Mucosa of stomach (tissue), 1 donor: ENCODE measurements around the gene NME8.
"Not testable (repeated sequence)": the region's sequence is repeated elsewhere in the genome, so short reads cannot be mapped to it uniquely, and the experiment has no call there.

Source experiments
- H3K27me3 ChIP-seq: one replicate; pipeline ENCODE4 v1.7.0; 2013; ENCODE audit warnings: mild to moderate bottlenecking, low read length; ENCODE audit not compliant: control insufficient read depth, insufficient read depth
- H3K36me3 ChIP-seq: one replicate; pipeline ENCODE4 v1.7.0; 2013; ENCODE audit warnings: low read length; ENCODE audit not compliant: control insufficient read depth, insufficient read depth
- H3K4me1 ChIP-seq: one replicate; pipeline ENCODE4 v1.7.0; 2013; ENCODE audit warnings: mild to moderate bottlenecking, low read length; ENCODE audit not compliant: control insufficient read depth, insufficient read depth
- H3K4me3 ChIP-seq: one replicate; pipeline ENCODE4 v1.7.0; 2013; ENCODE audit warnings: low read length
- H3K9ac ChIP-seq: one replicate; pipeline ENCODE4 v1.7.0; 2013; ENCODE audit warnings: mild to moderate bottlenecking, low read length, moderate library complexity
- H3K9me3 ChIP-seq: one replicate; pipeline ENCODE4 v1.7.0; 2013; ENCODE audit warnings: mild to moderate bottlenecking, low read length, moderate library complexity; ENCODE audit not compliant: control insufficient read depth
- donor health status: Pancreatic carcinoma.

Gene NME8

GRCh38 chr7:37848297-37848696 is at the start of gene NME8:
Gene NME8, plus strand, starts transcription at chr7:37848597. Its CDS starts 1,670 bp downstream, at chr7:37850267.
- Histone ChIP-seq H3K9me3 (no peaks in the 10 kb centered on the region), H3K4me3 (no peak within 1 kb of the TSS), H3K4me1 (no peaks in the 10 kb centered on the region), H3K9ac (no peak within 1 kb of the TSS), H3K36me3 (no peaks in the 10 kb centered on the region), H3K27me3 (no peaks in the 10 kb centered on the region)

- Histone ChIP-seq H3K4me1 (no peaks in the 10 kb centered on the region), H3K27me3 (no peaks in the 10 kb centered on the region), H3K9ac (no peak overlapping the region), H3K36me3 (no peaks in the 10 kb centered on the region), H3K4me3 (no peak overlapping the region), H3K9me3 (no peaks in the 10 kb centered on the region)
These were observed 42.2 kb upstream of the NME8 start for GRCh38 chr7:37806152-37806551.

- not testable (repeated sequence) for H3K4me3 ChIP-seq, H3K9me3 ChIP-seq, H3K36me3 ChIP-seq, H3K4me1 ChIP-seq, H3K27me3 ChIP-seq, H3K9ac ChIP-seq
These were observed 36.2 kb upstream of the NME8 start for GRCh38 chr7:37812161-37812580.

- Histone ChIP-seq H3K4me3 (no peak overlapping the region), H3K27me3 (no peaks in the 10 kb centered on the region)
These were observed 32.6 kb upstream of the NME8 start for GRCh38 chr7:37815671-37816371.

GRCh38 chr7:37816922-37817590 is 31.3 kb upstream of the NME8 start:
- no peak overlapping the region for H3K4me3 ChIP-seq
- no peak overlapping the region for H3K9ac ChIP-seq
- no peaks in the 10 kb centered on the region for H3K9me3 ChIP-seq
- no peaks in the 10 kb centered on the region for H3K27me3 ChIP-seq
- H3K4me1 ChIP-seq = no peaks in the 10 kb centered on the region
- H3K36me3 ChIP-seq = no peaks in the 10 kb centered on the region

More at GRCh38 chr7:37815671-37816371, 32.6 kb upstream of the NME8 start:
- no peak overlapping the region for H3K9ac ChIP-seq
- no peaks in the 10 kb centered on the region for H3K9me3 ChIP-seq
- H3K36me3 ChIP-seq = no peaks in the 10 kb centered on the region
- no peaks in the 10 kb centered on the region for H3K4me1 ChIP-seq

- no peaks in the 10 kb centered on the region for H3K27me3 ChIP-seq
- no peak overlapping the region for H3K9ac ChIP-seq
- H3K9me3 ChIP-seq = no peaks in the 10 kb centered on the region
- H3K4me1 ChIP-seq = no peaks in the 10 kb centered on the region
- no peaks in the 10 kb centered on the region for H3K36me3 ChIP-seq
- no peak overlapping the region for H3K4me3 ChIP-seq
These were observed 30.8 kb upstream of the NME8 start for GRCh38 chr7:37817591-37817960.

GRCh38 chr7:37817996-37818720 is 30.2 kb upstream of the NME8 start:
- H3K27me3 ChIP-seq = no peaks in the 10 kb centered on the region
- H3K4me3 ChIP-seq = no peak overlapping the region
- no peaks in the 10 kb centered on the region for H3K9me3 ChIP-seq
- H3K36me3 ChIP-seq = no peaks in the 10 kb centered on the region
- no peak overlapping the region for H3K9ac ChIP-seq
- H3K4me1 ChIP-seq = no peaks in the 10 kb centered on the region

GRCh38 chr7:37820708-37821468 is 27.5 kb upstream of the NME8 start:
- H3K27me3 ChIP-seq = no peaks in the 10 kb centered on the region
- H3K9me3 ChIP-seq = no peaks in the 10 kb centered on the region
- H3K4me1 ChIP-seq = no peaks in the 10 kb centered on the region
- no peak overlapping the region for H3K4me3 ChIP-seq
- H3K9ac ChIP-seq = no peak overlapping the region
- H3K36me3 ChIP-seq = no peaks in the 10 kb centered on the region

- Histone ChIP-seq H3K27me3 (no peaks in the 10 kb centered on the region), H3K9ac (no peak overlapping the region), H3K36me3 (no peaks in the 10 kb centered on the region), H3K4me3 (no peak overlapping the region), H3K4me1 (no peaks in the 10 kb centered on the region), H3K9me3 (no peaks in the 10 kb centered on the region)
These were observed 25.5 kb upstream of the NME8 start for GRCh38 chr7:37822946-37823345.

GRCh38 chr7:37823557-37823956 is 24.8 kb upstream of the NME8 start:
- H3K9me3 ChIP-seq = no peaks in the 10 kb centered on the region
- H3K36me3 ChIP-seq = no peaks in the 10 kb centered on the region
- no peaks in the 10 kb centered on the region for H3K4me1 ChIP-seq
- no peak overlapping the region for H3K9ac ChIP-seq
- no peak overlapping the region for H3K4me3 ChIP-seq
- H3K27me3 ChIP-seq = no peaks in the 10 kb centered on the region

- Histone ChIP-seq H3K4me3 (no peak overlapping the region), H3K27me3 (no peaks in the 10 kb centered on the region), H3K4me1 (no peaks in the 10 kb centered on the region), H3K9ac (no peak overlapping the region), H3K9me3 (no peaks in the 10 kb centered on the region), H3K36me3 (no peaks in the 10 kb centered on the region)
These were observed 23.4 kb upstream of the NME8 start for GRCh38 chr7:37825038-37825437.

- H3K4me3 ChIP-seq = no peak overlapping the region
- no peaks in the 10 kb centered on the region for H3K27me3 ChIP-seq
- no peak overlapping the region for H3K9ac ChIP-seq
- no peaks in the 10 kb centered on the region for H3K36me3 ChIP-seq
- H3K9me3 ChIP-seq = no peaks in the 10 kb centered on the region
- no peaks in the 10 kb centered on the region for H3K4me1 ChIP-seq
These were observed 21.6 kb upstream of the NME8 start for GRCh38 chr7:37826825-37827224.
